ENCODE results near the gene CNBD2.

DNA sequence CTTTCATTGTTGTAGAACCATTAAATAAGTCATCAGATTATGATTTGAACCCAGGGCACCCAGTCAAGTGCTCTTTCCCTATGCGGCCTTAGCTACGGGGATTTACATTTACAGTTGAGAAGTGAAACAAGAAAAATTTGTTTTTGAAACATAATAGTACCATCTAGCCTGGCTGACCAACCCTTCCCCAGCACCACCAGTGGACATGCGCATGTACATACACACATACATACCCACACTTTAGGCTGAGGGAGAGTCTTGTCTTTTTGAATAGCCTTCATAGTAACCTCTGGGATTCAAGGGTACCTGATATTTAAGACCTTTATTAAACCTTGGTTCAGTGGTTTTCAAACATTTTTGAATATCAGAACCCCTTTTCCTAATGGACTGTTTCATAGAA lies 47.9 kb upstream of the CNBD2 start:
- TF ChIP-seq EZH2 (IDR thresholded peaks at IDR 0.05; ENCODE audit: insufficient read depth, poor library complexity, severe bottlenecking), result no peak
- TF ChIP-seq EZH2phosphoT487 (IDR thresholded peaks at IDR 0.05; ENCODE audit: insufficient read depth, low read depth), result no peak

Measured in GM23248 (cell line).